ENCODE data around the gene DTNB.

The DTNB gene

GRCh38 chr2:25420820-25421237, 252.5 kb downstream of the DTNB start:
- POLR2A ChIA-PET, result no interaction called here
- no peak overlapping the region for H3K4me3 ChIP-seq (ENCODE audit: low read depth, low read length)
- H3K9me3 ChIP-seq (ENCODE audit: control insufficient read depth, insufficient read depth, low read depth, low read length), result no peaks in the 10 kb centered on the region
- H3K36me3 ChIP-seq (ENCODE audit: control insufficient read depth in 2 of 2, insufficient read depth in 1 of 2, low read length in 2 of 2), result peaks cover 0 to 7% of the 10 kb centered on the region in 2 experiments; a peak in 2 of 3 replicates
- TF ChIP-seq, protein P1, sequence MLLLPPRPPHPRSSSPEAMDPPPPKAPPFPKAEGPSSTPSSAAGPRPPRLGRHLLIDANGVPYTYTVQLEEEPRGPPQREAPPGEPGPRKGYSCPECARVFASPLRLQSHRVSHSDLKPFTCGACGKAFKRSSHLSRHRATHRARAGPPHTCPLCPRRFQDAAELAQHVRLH (tag by site-specific recombination; IDR thresholded peaks at IDR 0.05), result no peak
- no peak for TF ChIP-seq ZNF560 (tag by site-specific recombination; IDR thresholded peaks at IDR 0.05; ENCODE audit: borderline replicate concordance)
- TF ChIP-seq ZNF48 (tag by site-specific recombination; IDR thresholded peaks at IDR 0.05), result no peak
- no peak for TF ChIP-seq TCF7L2 (IDR thresholded peaks at IDR 0.05; ENCODE audit: borderline replicate concordance, low read depth, low read length)
- TF ChIP-seq ZNF777 (tag by site-specific recombination; IDR thresholded peaks at IDR 0.05; ENCODE audit: borderline replicate concordance), result no peak
- no peak for TF ChIP-seq ZNF843 (tag by site-specific recombination; IDR thresholded peaks at IDR 0.05)
- TF ChIP-seq ZNF76 (tag by site-specific recombination; IDR thresholded peaks at IDR 0.05; ENCODE audit: borderline replicate concordance, low read depth), result no peak
- H3K27ac ChIP-seq (ENCODE audit: extremely low read depth, low read depth, low read length), result no peak overlapping the region
- CTCF ChIA-PET, result no interaction called here
- no peaks in the 10 kb centered on the region for H3K4me1 ChIP-seq (ENCODE audit: control insufficient read depth, insufficient read depth, low read length)

- Histone ChIP-seq H3K4me1 (ENCODE audit: control insufficient read depth, insufficient read depth, low read length) (no peaks in the 10 kb centered on the region), H3K36me3 (ENCODE audit: control insufficient read depth in 2 of 2, insufficient read depth in 1 of 2, low read length in 2 of 2) (peaks cover 0 to 7% of the 10 kb centered on the region in 2 experiments; a peak in 2 of 3 replicates), H3K27ac (ENCODE audit: extremely low read depth, low read depth, low read length) (no peak overlapping the region), H3K4me3 (ENCODE audit: low read depth, low read length) (no peak overlapping the region), H3K9me3 (ENCODE audit: control insufficient read depth, insufficient read depth, low read depth, low read length) (no peaks in the 10 kb centered on the region)
- POLR2A ChIA-PET, result no interaction called here
- TF ChIP-seq ZNF138 (tag by site-specific recombination; IDR thresholded peaks at IDR 0.05; ENCODE audit: borderline replicate concordance) (no peak), CTCF (tag by site-specific recombination; IDR thresholded peaks at IDR 0.05) (no peak), ZNF626 (tag by site-specific recombination; IDR thresholded peaks at IDR 0.05) (no peak), ZFP3 (tag by site-specific recombination; IDR thresholded peaks at IDR 0.05; ENCODE audit: low read depth) (no peak), ZNF768 (tag by site-specific recombination; IDR thresholded peaks at IDR 0.05) (no peak), HIC1 (tag by site-specific recombination; IDR thresholded peaks at IDR 0.05) (no peak), ZNF311 (tag by site-specific recombination; IDR thresholded peaks at IDR 0.05; ENCODE audit: borderline replicate concordance) (no peak), ZNF391 (tag by site-specific recombination; IDR thresholded peaks at IDR 0.05; ENCODE audit: borderline replicate concordance, low read depth) (no peak), ZNF449 (tag by site-specific recombination; IDR thresholded peaks at IDR 0.05) (no peak), ZNF660 (tag by site-specific recombination; IDR thresholded peaks at IDR 0.05) (no peak), ZNF280D (tag by site-specific recombination; IDR thresholded peaks at IDR 0.05) (no peak), ZNF571 (tag by site-specific recombination; IDR thresholded peaks at IDR 0.05) (no peak), ZNF521 (tag by site-specific recombination; IDR thresholded peaks at IDR 0.05) (no peak), FEZF1 (tag by site-specific recombination; IDR thresholded peaks at IDR 0.05) (no peak), ZNF624 (tag by site-specific recombination; IDR thresholded peaks at IDR 0.05) (no peak), KLF1 (tag by site-specific recombination; IDR thresholded peaks at IDR 0.05) (no peak), ZNF324 (tag by site-specific recombination; IDR thresholded peaks at IDR 0.05) (no peak), ZBTB48 (tag by site-specific recombination; IDR thresholded peaks at IDR 0.05) (no peak), ZBTB17 (tag by site-specific recombination; IDR thresholded peaks at IDR 0.05) (no peak), ZSCAN16 (tag by site-specific recombination; IDR thresholded peaks at IDR 0.05) (no peak)
- CTCF ChIA-PET, result no interaction called here
These were observed 253.6 kb downstream of the DTNB start for GRCh38 chr2:25419678-25420242.
